DMS 273 (cell line): Measurements from ENCODE around the gene SIPA1L3.
"Not testable (repeated sequence)": the region's sequence is repeated elsewhere in the genome, so short reads cannot be mapped to it uniquely, and the experiment has no call there.

Source experiments
- DNase-seq: peaks from one replicate; lab custom pipeline; 2025; ENCODE audit not compliant: unreplicated experiment; lab: John Stamatoyannopoulos, UW

SIPA1L3 gene

DNA sequence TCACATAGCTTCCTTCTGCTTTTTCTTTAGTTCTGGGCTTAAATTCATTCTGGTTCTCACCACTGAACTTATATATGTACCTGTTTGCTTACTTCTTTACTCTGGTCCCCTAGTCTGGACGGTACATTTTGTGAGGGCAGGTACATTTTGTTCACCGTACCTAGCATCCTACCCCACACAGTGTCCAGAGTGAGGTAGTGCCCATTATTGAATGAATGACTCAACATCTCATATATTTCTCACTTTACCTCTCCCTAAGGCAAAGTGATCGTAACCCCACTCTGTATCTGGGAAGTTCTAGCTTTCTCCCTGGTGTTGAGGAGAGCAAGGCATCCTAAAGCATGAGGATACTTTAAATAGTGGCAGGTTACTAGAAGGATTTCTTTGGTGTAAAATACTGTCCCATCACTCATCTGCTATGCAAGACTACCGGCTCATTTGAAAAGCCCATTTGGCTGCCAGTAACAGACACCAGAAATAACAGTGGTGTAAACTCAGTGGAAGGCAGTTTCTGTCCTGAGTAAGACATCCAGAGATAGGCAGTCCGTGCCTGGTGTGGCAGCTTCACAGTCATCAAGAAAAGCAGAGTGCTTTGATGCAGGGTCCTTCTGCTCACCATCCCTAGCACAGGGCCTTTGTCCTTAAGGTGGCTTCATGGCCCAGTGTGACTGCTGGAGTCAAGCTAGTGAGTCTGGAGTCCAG is 111.8 kb downstream of the SIPA1L3 start:
- DNase-seq = no peak

DNA sequence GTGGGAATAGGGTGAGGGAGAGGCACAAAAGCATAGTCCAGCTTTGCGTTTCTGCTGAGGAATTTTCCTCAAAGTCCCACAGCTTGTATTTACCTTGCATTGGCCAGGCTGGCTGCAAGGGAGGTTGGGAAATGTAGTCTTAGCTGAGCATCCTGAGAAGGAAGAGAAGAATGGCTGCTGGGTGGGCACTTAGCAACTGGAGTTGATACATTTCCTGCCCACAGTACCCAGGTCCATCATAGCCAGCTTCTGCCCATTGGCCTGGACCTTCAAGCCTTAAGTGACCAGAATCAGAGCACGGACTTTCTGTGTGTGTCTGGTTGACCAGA is 112.4 kb downstream of the SIPA1L3 start:
- DNase-seq = no peak

DNA sequence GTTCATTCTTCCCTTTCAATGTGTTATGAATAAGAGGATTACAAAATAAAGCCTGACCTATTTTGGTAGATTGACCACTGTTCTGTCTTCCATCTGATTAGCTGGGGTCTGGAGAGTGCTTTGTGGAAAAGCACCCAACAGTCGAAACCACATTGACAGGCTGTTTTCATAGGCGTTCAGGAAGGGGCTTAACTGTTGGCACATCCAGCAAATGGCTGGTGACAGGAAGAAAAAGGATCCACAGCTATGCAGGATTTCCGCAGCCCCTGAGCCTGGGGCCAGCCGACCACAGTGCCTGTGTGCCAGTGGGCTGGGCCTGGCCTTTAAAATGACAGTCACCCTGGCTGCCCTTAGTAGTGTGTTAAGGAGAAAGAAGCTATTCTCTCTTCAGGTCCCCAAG is 113.3 kb downstream of the SIPA1L3 start:
- no peak for DNase-seq

DNA sequence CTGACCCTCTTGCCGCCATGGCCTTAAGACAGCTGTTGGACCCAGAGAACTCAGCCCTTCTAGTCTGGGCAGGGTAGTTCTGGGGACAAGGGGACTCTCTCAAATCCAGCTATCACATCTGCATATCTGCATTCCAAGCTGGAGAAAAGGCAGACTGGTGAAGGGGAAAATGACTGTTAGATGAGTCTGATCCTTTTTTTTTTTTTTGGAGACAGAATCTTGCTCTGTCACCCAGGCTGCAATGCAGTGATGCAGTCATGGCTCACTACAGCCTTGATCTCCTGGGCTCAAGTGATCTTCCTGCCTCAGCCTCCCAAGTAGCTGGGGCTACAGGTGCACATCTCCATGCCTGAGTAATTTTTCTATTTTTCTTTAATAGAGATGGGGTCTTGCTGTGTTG is 114.3 kb downstream of the SIPA1L3 start:
- DNase-seq = no peak

DNA sequence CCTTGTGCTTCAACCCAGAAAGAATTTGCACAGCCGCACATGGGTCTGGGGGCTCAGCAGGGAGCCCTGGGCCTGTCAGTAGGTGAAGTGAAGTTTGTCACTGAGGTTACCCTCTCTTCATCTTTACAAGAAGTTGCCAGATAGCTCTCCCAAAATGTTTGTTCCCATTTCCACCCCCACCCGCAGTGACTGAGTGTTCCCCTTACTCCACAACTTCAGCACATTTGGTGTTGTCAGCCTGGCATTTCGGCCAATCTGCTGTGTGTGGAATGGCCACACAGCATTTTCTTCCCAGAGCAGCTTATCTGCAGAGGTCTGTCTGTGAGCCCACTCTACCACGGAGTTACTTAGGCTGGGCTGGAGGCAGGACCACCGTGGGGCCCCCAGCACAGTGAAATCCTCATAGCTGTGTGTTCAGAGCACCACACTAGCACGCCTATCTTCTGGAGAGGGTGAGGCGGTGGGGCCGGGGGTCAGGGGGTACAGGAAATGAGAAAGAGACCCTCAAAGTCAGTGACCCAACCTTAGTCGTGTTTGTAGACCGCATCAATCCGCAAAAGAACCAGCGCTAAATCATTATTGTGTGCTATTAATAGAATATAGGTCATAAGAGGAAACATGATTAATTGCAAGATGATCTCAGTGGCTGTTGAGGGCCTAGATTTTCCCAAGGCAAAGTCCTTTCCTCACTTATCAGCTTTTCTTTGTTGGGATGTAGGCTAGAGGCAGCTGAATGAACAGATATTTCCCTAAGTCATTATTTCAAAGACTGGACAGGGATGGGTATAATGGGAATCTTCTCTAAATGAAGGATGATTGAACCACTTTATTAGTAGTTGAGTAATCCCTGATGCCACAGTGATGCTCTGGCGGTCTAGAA is 116.0 kb downstream of the SIPA1L3 start:
- no peak for DNase-seq

DNA sequence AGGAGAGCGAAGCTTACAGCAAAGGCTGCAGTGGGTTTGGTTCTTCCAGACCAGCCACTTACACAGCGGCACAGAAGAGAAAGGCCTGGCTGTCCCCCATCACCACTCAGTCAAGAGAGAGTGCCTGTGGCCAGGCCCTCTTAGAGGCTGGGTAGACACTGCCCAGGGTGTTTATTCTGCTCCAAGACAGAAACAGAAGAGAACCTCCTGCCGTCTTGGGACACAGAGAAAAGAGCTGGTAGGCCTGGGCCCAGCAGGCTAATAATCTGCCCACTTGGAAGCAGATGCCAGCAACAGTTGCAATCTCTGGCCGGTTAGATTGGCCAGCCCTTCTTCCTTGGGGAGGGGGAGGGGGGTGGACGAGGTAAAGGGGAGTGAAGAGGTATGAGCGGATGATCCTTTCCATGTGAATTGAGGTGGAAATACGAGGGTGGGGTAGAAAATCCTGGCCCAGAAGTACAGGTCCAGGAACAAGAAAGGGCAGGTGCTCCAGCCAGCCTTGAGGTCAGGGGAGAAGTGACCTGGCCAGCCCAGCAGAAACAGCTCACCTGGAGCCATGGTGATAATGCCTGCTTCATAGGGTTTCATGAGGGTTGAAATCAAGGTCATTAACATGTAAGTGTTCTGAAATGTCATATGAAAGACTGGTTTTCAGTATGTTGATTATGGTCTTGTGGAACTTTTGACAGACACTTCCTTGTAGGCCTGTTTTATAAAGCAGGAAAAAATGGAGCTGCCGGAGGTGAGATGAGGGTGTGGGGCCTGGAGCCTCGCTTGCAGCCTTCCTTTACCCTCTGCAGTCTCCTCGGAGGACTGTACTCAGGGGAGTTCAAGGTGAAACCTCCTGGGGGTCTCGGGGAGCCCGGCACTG is 116.9 kb downstream of the SIPA1L3 start:
- no peak for DNase-seq

DNA sequence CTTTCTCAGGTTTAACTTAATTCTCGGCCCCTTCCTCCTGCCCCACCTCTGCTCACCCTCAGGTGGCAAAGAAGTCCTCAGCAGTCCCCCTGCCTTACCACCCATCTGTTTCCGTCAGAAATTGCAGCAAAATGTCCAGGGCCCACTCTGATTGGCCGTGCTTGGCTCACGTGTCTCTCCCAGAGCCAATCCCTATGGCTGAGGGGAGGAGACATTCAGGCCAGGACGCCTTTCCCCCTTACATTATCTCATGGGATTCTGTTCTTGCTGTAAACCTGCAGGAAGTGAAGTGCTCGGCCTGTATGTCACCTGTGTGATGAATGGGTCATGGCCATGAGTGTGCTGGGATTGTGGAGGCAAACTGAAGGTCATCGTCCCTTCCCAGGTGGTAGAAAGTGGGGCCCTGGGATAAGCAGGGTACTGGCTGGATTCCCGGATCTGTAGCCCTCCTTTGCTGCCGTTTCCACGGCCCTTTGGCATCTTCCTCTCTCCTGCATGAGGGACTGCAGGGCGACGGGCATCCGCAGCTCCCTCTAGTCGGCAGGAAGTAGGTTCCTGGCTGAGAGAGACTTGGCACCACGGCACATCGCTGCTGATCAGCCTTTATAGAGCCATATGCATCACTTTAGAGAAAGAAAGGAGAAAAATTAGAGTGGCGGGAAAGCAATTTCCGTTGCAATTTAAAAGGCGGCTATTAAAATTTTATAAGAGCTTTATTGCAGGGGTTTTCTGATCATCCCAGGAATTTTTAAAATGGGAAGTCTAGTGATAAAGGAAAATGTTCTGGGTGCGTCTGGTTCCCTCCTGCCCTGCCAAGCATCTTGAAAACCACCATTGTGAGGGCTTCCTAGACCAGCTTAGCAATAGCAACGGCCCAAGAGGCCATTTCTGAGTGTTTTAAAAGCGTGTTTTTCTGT is 118.2 kb downstream of the SIPA1L3 start:
- DNase-seq = peak; percentile 76

DNA sequence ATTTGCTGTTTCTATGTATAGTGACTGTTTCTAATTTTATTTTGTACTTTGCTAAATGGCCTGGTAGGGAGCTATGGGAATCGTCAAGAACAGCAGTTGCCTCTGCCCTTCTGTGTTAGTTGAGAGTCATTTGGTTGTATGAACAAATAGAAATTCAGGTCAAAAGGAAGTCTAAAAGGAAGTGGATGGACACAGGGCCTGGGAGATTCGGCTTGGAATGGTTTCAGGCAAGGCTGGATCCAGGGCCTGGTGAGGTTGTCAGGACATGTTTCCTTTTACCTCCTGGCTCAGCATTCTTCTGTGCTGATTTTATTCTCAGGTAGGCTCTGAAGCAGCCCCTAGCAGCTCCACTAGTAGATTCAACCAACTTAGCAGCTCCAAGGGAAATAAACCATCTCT is 118.9 kb downstream of the SIPA1L3 start:
- no peak for DNase-seq

DNA sequence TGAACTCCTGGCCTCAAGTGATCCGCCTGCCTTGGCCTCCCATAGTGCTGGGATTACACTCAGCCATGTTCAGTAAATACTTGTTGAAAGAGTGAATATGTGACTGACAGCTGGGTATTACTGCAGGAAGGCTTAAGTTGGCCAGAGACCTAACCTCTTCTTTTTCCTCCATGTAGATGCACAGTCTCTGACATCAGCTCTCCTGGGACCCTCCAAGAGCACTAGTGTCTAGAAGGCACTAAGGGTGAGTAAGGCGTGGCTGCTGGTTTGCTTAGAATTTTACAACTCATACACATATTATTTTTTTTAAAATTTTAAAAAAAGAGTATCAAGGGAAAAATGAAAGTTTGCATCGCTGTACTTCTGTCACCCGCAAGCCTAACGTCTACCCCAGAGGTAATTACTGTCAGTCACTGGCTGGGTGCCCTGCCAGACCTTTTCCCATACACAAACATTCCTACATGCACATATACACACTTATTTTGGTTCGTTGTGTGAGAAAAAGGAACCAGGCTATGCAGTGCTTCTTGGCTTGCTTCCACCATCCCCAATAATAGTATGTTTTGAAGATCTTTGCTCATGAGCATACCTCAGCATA is 122.0 kb downstream of the SIPA1L3 start:
- DNase-seq = no peak

DNA sequence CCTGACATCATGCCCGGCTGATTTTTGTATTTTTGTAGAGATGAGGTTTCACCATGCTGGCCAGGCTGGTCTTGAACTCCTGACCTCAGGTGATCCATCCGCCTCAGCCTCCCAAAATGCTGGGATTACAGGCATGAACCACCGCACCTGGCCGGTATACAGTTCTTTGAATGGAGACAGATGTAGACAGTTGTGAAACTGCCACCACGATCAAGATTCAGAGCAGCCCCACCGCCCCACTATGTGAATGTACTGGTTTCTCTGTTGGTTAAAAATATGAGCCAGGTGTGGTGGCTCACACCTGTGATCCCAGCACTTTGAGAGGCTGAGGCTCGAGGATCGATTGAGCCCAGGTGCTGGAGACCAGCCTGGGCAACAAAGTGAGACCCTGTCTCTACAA is 123.0 kb downstream of the SIPA1L3 start:
- DNase-seq = not testable (repeated sequence)

DNA sequence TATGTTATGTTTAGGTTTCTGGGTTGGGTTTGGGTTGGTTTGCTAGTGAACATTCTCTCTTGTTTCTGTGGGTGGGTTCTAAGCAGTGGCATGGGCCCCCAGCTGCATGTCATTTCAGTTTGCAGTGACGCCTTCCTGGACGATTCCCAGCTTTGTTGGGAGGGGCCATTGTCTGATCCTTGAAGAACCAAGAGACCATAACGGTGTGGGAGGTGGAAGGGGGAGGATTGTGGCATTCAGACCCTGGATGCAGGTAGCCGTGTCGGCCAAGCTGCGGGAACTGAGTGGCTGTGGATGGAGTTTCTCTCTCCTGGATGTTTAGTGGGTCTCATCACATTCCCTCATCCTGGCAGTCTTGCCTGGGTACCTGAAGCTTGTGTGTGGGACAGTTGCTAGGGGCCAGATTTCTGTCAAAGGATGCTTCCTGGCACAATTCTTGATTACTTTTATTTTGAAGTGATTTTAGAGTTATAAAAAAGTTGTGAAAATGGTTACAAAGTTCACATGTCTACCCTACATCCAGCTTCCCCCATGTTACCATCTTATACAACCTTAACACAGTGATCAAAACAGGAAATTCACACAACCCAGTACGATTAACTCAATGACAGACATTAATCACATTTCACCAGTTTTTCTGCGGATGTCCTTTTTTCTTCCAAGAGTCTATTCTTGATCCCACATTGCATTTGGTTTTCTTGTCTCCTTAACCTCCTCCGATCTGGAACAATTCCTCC is 123.8 kb downstream of the SIPA1L3 start:
- DNase-seq = no peak

DNA sequence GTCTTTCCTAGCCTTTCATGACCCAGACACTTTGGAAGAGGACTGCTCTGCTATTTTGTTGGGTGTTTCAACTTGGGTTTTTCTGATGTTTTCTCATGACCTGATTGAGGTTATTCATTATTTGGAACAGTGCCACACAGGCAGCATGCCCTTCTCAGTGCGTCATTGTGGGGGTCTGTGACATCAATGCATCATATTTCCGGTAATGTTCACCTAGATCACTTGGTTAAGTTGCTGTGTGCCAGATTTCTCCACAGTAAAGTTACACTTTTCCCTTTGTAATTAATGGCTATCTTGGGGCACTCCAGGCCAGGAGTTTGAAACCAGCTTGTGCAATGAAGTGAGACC is 124.4 kb downstream of the SIPA1L3 start:
- DNase-seq = no peak

DNA sequence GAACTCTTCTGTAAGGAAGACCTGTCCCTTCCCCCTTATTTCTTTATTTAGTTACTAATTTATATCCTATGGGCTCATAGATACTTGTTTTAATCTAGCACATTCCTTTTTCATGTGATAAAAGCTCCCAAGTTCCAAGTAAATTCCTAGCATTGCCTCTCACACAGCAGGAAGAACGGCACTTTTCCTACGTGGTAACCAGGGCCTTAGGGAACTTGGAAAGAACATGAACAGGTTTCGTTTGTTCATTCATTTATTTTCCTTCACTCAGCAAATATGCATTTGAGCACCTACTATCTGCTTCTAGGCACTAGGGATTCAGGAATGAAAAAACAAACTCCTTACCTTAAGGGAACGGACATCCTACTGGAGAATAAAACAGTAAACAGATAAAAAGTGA is 125.1 kb downstream of the SIPA1L3 start:
- DNase-seq = no peak

DNA sequence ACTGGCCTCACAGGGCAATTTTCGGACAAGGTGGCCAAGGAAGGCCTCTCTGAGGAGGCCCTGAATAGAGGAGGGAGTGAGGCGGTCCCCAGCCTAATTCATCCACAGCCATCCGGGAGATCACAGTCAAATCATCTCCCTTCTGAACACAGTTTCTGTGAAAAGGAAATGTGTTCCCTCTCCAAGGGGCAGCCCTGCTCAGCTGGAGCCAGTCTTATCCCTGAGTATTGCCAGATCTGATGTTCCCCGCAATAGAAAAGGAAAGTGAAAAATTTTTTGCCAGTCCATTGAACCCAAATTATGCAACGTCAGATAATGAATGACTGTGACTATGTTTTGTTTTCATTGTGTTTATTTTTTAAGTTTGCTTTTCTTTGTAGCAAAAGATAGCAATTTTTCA is 125.9 kb downstream of the SIPA1L3 start:
- DNase-seq = no peak

DNA sequence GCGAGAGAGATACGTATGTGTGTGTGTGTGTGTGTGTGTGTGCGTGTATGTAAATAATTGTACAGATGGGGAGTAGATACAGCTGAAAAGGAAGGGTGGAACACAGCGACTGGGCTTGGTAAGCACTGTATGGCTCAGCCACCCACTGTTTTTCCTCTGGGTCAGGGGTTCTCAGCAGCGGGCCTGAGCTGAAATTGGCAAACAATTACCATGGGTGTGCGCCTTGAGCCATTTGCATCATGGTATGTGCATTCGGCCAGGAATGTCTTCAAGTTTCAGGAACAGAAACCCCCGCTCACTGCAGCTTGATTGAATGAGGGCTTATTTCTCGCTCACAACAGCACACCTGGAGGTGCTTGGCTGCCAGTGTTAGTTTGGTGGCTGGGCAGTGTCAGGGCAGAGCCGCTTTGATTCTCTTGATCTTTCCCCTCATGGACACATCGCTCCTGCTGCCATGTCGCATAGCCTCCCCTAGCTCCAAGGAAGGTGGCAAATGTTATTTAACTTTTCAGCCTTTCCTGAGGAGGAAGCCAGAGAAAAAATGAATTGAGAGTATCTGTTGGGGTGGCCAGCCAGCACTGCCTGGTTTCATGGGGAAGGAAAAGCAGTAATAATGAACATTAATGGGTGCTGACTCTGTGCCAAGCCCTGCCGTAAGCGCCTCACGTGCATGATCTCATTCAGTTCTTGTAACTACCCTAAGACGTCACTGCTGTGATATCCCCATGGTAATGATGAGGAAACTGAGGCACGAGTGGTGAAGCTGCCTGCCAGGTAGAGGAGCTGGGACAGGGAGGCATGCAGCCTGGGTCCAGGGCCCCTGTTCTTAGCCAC is 126.9 kb downstream of the SIPA1L3 start:
- peak; percentile 48 for DNase-seq

DNA sequence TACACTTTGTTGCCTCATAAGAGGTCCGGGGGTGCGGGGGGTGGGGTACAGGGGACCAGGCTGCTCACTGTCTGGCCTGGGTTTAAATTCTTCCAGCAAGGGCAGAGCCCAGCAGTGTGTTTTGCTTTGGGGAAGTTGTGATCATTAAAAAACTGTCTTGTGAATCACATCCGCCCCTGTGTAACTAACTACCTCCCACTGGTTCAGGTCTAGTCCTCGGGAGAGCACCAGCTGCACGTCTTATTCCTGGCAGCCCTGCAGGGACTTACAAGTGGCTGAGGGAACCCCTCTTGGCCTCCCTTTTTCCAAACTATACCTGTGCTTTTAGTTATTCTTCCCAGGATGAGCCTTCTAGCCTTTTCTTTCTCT is 127.5 kb downstream of the SIPA1L3 start:
- DNase-seq = peak; percentile 72

DNA sequence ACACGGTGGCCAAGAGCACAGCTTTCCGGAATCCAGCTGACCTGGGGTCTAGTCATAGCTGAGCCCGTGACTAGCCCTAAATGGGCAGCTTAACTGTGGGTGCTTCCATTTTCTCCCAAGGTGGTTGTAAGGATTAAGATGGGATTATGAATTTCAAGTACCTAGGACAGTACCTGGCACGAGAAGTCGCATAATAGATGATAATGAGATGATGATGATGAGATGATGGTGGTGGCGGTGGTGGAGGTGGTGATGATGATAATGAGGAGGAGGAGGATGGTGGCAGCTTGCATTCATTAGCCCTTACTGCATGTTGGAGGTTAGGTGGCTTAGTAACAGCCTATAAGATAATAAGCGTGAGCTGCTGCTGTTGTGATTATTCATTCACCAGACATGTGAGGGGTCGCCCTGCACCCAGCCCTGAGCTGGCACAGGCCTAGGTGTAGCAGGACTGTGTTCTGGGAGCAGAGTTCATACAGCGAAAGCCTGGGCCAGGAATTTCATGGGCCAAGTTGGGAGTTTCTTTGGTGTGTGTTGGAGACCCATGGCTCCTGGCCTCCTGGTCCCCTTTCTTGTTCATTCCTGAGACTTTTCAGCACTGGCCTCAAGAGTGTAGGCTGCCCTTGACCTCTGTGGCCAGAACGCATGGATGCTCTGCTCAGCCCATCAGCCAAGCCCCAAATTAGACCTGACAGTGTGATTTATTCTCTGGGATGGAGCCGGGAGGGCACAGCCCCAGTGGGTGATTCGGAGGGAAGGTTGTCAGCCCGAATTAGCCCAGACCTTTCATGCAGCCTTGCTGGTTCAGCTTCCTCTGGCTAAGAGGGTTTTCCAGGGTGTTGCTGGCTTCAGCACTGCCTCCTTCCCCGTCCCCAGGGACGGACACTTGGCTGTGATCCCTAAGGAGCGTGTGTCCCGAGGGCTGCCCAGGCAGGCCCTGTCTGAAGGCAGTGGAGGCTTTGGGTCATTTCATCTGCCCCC is 128.8 kb downstream of the SIPA1L3 start:
- peak; percentile 65 for DNase-seq
